Muscle of arm (tissue), 12 donors: Measurements from ENCODE around the gene MAMSTR. TPM values are rescaled to one million over a fixed set of nuclear protein-coding genes. Genes with fewer than 3 reads are reported as not detected.
"Not testable (repeated sequence)": the region's sequence is repeated elsewhere in the genome, so short reads cannot be mapped to it uniquely, and the experiment has no call there.

Source experiments
- DNase-seq: peaks from one replicate; pipeline ENCODE4 v3.0.0-alpha.2; 2013
- polyA plus RNA-seq, 12 donors: library from polyadenylated mRNA; unstranded; fragments of 120-200 nt; gene quantifications; one replicate each; pipeline ENCODE4 v1.2.1, GENCODE V29; 2013; ENCODE audit not compliant: insufficient read length in 12 of 12

MAMSTR gene
- polyA plus RNA-seq, 12 donors = 56.7 to 184 (median 98.5) TPM; not detected in 1

- no peak for DNase-seq
These were observed 2.7 kb upstream of the MAMSTR start for GRCh38 chr19:48722196-48722708.

DNA sequence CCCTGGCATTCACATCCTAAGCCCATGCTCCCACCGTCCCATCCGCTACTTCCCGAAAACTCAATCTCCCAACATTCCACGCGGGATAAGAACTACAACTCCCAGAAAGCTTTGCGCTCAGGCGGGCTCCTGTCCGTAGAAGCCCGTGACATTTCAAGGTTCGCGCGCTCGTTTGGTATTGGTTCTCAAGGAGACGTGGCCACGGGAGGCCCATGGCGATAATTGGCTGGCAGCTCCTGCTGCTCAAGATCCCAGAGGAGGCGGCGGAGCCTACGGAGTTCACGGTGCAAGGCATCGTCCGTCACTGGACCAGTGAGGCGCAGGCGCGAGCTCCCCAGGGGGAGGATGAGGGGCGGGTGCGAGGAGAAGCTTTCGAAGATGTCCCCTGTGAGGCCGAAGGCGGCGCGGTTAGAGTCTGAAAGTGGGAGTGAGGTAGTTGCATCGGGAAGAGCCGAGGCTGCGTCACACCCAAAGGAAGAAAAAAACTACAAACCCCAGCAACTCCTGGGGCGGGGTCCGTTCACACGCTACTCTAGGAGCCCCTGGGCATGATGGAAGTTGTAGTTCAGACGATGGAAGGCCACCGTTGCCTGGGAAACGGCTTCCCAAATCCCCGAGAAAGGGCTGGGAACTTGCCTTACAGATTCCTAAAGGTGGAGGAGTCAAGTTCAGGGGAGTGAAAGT is 1.2 kb upstream of the MAMSTR start:
- DNase-seq = peak; percentile 99

DNA sequence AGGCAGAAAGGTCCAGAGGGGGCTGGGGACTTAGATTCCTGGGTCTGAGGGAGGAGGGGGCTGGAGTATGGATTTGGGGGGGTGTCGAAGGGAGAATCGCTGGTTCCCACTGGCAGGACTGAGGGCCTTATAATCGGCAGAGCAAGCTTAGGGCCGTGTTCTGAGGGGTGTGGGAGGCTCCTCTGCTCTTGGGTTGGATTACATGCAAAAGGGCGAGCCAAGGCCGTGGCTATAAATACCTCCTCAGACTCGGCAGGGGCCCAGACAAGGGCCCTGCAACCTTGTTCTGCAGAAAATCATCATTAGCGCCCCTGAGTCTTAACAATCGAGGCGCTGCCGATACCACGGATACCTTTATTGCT is 707 bp upstream of the MAMSTR start:
- no peak for DNase-seq

DNA sequence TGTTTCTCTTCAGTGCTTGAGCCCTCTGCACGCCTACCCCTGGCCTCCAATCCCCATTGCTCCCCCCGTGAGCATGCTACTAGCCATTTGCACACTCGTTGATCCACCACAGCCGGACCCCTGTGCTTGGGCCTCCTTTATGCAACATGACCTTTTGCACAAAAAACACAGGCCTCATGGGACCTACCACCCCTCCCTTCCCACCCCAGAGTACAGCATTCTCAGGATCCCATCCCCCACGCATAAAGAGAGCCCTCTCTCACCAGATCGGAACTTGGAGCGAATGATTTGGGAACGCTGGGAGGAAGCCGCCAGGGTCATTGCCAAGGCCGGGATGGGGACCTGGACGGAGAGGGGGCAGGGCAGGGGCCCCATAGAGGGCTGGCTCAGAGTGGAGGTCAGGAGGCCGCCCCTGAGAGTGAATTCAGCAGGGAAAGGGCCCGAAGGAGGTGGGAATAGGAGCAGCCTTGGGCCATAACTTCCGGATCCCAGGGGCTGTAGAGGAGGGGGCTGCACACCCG is 754 bp downstream of the MAMSTR start:
- DNase-seq = no peak

GRCh38 chr19:48718106-48718505 is 1.4 kb downstream of the MAMSTR start:
- DNase-seq = not testable (repeated sequence)

DNA sequence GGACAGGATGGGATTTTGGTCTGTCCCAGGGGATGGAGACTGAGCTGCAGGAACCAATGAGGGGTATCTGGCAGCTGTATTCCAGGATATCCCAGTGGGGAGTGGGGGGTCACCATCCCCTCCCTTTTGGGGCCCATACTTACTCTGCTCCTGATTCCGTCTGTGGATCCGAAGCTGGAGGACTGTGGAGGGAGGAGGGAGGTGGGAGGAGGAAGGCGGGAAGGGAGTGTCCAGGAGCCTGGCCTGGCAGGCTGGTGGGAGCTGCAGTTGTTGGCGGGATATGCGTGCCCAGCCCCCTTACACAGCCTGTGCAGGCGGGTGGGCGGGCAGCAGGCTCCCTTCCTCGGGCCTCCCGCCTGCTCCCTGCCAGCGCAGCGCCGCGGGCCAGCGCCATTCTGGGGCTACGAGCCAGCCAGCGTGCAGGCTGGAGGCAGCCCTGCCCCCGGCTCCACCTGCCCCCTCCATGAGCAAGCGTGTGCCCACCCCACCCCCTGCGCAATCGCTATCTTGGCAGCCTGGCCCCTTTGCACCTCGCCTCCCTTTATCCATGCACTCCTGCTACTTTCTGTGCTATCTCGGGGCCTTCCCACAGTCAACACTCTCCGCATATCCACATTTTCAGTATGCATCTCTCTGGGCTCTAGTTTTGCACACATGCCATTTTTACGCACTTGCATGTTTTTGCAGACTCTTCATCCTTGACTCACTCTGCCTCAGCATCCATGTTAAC is 2.8 kb downstream of the MAMSTR start:
- peak; percentile 83 for DNase-seq

DNA sequence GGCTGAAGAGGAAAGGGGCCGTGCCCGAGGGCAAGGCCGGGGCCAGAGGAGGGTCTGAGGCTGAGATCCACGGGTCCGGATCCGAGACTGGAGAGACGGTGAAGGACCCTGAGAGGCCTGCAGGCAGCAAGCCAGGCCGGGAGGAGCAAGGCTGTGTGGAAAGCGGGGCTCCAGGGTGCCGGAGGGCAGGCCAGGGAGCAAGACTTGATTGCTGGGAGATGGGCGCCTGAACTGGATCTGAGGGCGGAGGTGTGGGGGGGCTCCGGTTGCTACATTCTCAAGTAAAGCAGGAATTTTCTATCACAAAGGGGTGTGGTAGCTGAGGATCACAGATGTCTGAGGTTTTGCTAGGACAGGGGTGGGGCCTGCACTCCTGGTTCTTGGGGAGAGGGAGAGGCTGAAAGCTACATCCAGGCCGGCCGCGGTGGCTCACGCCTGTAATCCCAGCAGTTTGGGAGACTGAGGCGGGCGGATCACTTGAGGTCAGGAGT is 3.8 kb downstream of the MAMSTR start:
- no peak for DNase-seq

GRCh38 chr19:48714759-48715675 is 4.5 kb downstream of the MAMSTR start:
- no peak for DNase-seq

- DNase-seq = peak; percentile 99
These were observed 5.4 kb downstream of the MAMSTR start for GRCh38 chr19:48713864-48714755.

GRCh38 chr19:48713041-48713863 is 6.3 kb downstream of the MAMSTR start:
- no peak for DNase-seq

- DNase-seq = no peak
These were observed 8.3 kb downstream of the MAMSTR start for GRCh38 chr19:48711106-48711662.

- no peak for DNase-seq
These were observed 11.1 kb downstream of the MAMSTR start for GRCh38 chr19:48708471-48708870.

DNA sequence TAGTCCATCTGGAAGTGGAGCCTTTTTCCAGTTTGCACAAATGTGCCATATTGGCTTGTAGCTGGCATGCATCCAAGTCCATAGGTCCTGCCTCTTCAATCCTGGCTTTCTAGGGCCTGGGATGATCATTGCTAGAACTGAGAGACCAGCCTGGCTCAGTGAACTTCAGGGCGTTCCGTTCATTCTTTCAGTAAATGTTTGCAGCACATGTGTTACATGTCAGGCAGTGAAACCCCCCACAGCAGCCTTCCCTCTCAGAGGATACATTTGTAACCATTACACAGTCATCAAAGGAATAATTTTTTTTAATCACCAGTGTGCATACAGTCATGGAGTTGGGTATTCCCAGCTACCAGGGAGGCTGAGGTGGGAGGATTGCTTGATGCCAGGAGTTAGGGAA is 14.1 kb downstream of the MAMSTR start:
- DNase-seq = no peak

DNA sequence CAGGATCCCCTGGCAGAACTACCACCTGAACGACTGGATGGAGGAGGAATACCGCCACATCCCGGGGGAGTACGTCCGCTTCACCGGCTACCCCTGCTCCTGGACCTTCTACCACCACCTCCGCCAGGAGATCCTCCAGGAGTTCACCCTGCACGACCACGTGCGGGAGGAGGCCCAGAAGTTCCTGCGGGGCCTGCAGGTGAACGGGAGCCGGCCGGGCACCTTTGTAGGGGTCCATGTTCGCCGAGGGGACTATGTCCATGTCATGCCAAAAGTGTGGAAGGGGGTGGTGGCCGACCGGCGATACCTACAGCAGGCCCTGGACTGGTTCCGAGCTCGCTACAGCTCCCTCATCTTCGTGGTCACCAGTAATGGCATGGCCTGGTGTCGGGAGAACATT is 16.2 kb downstream of the MAMSTR start:
- DNase-seq = no peak

DNA sequence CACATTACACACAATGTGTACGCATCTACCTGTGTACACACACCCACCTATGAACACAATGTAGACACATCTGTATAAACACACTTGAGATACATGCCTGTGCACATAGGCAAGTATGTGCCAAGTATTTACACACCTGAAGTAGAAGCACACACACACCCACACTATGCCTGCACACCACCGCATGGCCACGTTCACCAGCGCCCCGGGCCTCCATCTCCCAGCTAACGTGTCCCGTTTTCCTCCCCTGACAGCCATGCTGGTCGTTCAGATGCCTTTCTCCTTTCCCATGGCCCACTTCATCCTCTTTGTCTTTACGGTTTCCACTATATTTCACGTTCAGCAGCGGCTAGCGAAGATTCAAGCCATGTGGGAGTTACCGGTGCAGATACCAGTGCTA is 16.8 kb downstream of the MAMSTR start:
- no peak for DNase-seq

DNA sequence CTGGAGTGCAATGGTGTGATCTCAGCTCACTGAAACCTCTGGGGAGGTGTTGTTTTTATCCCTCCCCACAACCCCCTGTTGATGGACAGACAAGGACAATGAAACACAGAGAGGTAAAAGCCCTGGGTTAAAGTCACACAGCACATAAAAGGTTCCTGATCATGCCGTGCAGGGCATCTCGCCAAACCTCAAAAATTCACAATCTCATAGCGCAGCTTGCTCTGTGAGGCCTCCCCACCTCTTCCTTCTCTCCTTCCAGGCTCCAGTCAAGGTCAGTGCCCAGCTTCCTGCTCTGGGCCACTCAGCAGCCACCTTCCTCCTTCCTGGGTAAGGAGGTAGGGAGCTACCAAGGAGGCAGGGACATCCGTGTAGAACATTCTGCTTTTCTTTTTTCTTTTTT is 21.5 kb downstream of the MAMSTR start:
- no peak for DNase-seq

- no peak for DNase-seq
These were observed 23.0 kb downstream of the MAMSTR start for GRCh38 chr19:48696353-48697010.

DNA sequence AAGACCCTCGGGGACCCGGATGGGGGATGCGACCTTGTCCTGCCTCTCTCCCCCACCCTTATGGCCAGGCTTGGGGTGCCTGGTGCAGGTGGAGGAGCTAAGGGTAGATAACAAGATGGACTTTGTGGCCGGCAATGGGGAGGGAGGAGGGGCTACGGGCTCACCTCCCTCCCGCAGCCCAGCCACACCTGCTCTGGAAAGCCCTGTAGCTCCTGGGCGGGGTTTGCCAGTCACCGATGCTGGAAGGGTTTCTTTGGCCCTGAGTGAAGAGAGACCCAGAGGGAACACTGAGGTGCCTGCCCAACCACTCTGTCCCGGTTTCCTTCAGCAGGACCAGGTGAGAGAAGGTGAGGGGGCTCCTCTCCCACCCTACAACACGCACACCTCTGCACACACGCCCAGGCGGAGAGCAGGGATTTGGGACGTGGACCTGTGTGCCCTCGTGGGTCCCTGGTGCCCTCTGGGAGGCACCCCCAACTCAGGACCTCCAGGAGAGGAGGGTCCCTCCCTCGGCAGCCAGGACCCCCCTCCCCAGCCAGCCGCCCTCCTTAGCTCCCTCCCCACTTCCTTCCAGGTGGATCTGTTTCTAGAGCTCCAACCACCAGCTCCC is 23.7 kb downstream of the MAMSTR start, which contains the start of gene FUT2:
Gene FUT2 (plus strand): TSS at position 229 of the 610 bp plus-strand sequence. CDS start 6,986 bp downstream, outside the sequence.
- DNase-seq = no peak
